Esophagus squamous epithelium (tissue), 5 donors: ENCODE results near the gene DYNLT3. TPM values are rescaled to one million over a fixed set of nuclear protein-coding genes. Genes with fewer than 3 reads are reported as not detected.

Source experiments
- DNase-seq: peaks from one replicate; lab custom pipeline; 2025; lab: John Stamatoyannopoulos, UW
- H3K27ac ChIP-seq, 4 donors: fragments of 200-600 bp; sonication (generic); one replicate each; pipeline ENCODE4 v1.5.1; 2016 to 2019; ENCODE audit warnings: mild to moderate bottlenecking in 1 of 4
- H3K27me3 ChIP-seq, 4 donors: fragments of 200-600 bp; sonication (generic); 1 replicate in 3 of 4; 2 replicates in 1 of 4; pipeline versions ENCODE4 v1.5.1 to v1.6.0; 2017 to 2021; ENCODE audit warnings: antibody characterized with exemption in 1 of 4
- H3K36me3 ChIP-seq, 3 donors: fragments of 200-600 bp; sonication (generic); one replicate each; pipeline ENCODE4 v1.5.1; 2016 to 2019
- H3K4me1 ChIP-seq, 3 donors: fragments of 200-600 bp; sonication (generic); one replicate each; pipeline ENCODE4 v1.5.1; 2017 to 2019
- H3K4me3 ChIP-seq, 4 donors: fragments of 200-600 bp; sonication (generic); 1 replicate in 3 of 4; 2 replicates in 1 of 4; pipeline ENCODE4 v1.5.1; 2016 to 2019; ENCODE audit warnings: mild to moderate bottlenecking in 2 of 4, moderate library complexity in 1 of 4
- H3K9me3 ChIP-seq, 3 donors: fragments of 200-600 bp; sonication (generic); one replicate each; pipeline ENCODE4 v1.5.1; 2016 to 2019
- POLR2A ChIP-seq, 4 donors: fragments of 450-650 bp; IDR thresholded peaks; one replicate each; pipeline ENCODE4 v1.6.1; 2017; ENCODE audit warnings: antibody characterized with exemption in 4 of 4, mild to moderate bottlenecking in 4 of 4, moderate library complexity in 3 of 4
- WGBS, 2 donors: methylation state at CpG; one replicate each; pipeline ENCODE4 v1.1.5; 2018; 5-methylcytosine and 5-hydroxymethylcytosine counted together
- intact Hi-C: fragments of 100-400 bp; cut with DNase I; formaldehyde crosslinking; loops from one replicate; pipeline ENCODE4 v1.15.0; 2022
- total RNA-seq, 4 donors: library from RNA; depleted of rRNA; stranded (reverse); fragments of >200 nt; gene quantifications; one replicate each; pipeline ENCODE4 v1.1.0, GENCODE V29; 2016
- TF ChIP-seq, protein P1 (sequence below), 6 experiments: fragments of 450-650 bp in 4 of 6; fragments of 200-600 bp in 2 of 6; sonication (generic) in 2 of 6; IDR thresholded peaks; one replicate each; pipeline ENCODE4 v1.5.1; 2016 to 2019; ENCODE audit warnings: antibody characterized with exemption in 6 of 6, mild to moderate bottlenecking in 4 of 6, moderate library complexity in 4 of 6
- donor health status: DM: yes; HTN: yes; CAD: no.

DYNLT3 gene
- total RNA-seq, 4 donors from 2014 or later: 52.2 to 68.9 (median 60.0) TPM

DNA sequence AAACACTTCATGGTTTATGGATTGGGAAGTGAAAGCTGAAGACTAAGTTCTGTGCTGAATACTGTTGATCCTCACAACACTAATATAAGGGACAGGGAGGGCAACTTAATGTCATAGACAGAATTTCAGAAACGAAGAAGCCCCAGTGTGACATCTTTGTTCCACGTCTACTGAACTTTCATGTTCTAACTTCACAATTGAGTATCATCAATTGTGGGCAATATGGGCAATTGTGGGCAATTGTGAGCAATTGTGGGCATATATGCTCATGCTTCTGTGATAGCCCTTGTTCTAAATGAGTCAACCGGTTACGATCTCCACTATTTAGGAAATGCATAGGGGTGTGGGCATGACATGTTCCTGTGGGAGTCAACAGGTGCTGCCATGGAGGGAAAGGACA lies 33.8 kb downstream of the DYNLT3 start:
- TF ChIP-seq, protein P1, sequence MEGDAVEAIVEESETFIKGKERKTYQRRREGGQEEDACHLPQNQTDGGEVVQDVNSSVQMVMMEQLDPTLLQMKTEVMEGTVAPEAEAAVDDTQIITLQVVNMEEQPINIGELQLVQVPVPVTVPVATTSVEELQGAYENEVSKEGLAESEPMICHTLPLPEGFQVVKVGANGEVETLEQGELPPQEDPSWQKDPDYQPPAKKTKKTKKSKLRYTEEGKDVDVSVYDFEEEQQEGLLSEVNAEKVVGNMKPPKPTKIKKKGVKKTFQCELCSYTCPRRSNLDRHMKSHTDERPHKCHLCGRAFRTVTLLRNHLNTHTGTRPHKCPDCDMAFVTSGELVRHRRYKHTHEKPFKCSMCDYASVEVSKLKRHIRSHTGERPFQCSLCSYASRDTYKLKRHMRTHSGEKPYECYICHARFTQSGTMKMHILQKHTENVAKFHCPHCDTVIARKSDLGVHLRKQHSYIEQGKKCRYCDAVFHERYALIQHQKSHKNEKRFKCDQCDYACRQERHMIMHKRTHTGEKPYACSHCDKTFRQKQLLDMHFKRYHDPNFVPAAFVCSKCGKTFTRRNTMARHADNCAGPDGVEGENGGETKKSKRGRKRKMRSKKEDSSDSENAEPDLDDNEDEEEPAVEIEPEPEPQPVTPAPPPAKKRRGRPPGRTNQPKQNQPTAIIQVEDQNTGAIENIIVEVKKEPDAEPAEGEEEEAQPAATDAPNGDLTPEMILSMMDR (IDR thresholded peaks at IDR 0.05): no peak
- no peak for TF ChIP-seq POLR2A (IDR thresholded peaks at IDR 0.05)
- WGBS, 2 donors: 82 to 84% methylated on average over 4 of the region's 4 CpGs
- intact Hi-C loops: no loop called here
- no peaks in the 10 kb centered on the region for H3K36me3 ChIP-seq
- no peak overlapping the region for H3K4me3 ChIP-seq
- H3K9me3 ChIP-seq: no peaks in the 10 kb centered on the region
- H3K4me1 ChIP-seq: no peaks in the 10 kb centered on the region
- no peak for DNase-seq
- no peak overlapping the region for H3K27ac ChIP-seq
- H3K27me3 ChIP-seq: no peaks in the 10 kb centered on the region

DNA sequence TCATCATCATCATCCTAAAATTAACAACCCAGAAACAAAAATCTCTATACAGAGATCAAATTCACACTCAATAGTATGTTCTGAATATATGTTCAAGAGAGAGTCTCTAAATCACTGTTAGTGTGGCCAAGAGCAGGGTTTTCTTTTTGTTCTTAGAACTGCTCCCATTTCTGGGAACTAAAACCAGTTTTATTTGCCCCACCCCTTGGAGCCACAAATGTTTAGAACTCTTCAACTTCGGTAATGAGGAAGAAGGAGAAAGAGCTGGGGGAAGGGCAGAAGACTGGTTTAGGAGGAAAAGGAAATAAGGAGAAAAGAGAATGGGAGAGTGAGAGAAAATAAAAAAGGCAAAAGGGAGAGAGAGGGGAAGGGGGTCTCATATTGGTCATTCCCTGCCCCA lies 35.3 kb downstream of the DYNLT3 start:
- no peak for DNase-seq
- Histone ChIP-seq H3K4me3 (no peak overlapping the region), H3K4me1 (no peaks in the 10 kb centered on the region), H3K27ac (no peak overlapping the region), H3K36me3 (no peaks in the 10 kb centered on the region), H3K27me3 (no peaks in the 10 kb centered on the region), H3K9me3 (no peaks in the 10 kb centered on the region)
- intact Hi-C loops: no loop called here
- 0 to 11% methylated on average over 1 of the region's 1 CpG for WGBS, 2 donors
- no peak for TF ChIP-seq POLR2A (IDR thresholded peaks at IDR 0.05)
- TF ChIP-seq, protein P1 (IDR thresholded peaks at IDR 0.05): no peak

- 61 to 100% methylated on average over 2 of the region's 2 CpGs for WGBS, 2 donors
- no peaks in the 10 kb centered on the region for H3K27me3 ChIP-seq
- TF ChIP-seq POLR2A (IDR thresholded peaks at IDR 0.05): no peak
- TF ChIP-seq, protein P1 (IDR thresholded peaks at IDR 0.05): no peak
- DNase-seq: no peak
- no peak overlapping the region for H3K27ac ChIP-seq
- no peaks in the 10 kb centered on the region for H3K36me3 ChIP-seq
- intact Hi-C loops: no loop called here
- H3K4me1 ChIP-seq: no peaks in the 10 kb centered on the region
- no peak overlapping the region for H3K4me3 ChIP-seq
- H3K9me3 ChIP-seq: no peaks in the 10 kb centered on the region
These were observed 37.4 kb downstream of the DYNLT3 start for GRCh38 chrX:37809970-37810369.

DNA sequence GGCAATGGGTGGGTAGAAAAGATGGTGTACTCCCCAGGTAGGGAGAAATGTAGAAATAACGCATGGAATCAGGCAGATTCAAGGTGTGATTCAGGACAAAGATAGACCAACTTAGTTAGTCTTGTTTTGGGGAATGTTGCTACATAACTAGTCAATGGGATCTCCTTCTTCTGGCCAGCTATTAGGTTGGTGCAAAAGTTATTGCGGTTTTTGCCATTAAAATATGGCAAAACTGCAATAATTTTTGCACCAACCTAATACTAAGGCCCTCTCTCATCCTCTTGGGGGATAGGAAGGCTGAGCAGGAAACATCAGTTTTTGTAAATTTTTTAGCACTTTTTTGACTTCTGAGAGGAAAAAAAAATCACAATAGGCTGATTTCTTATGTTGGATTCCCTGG lies 44.3 kb downstream of the DYNLT3 start:
- no peaks in the 10 kb centered on the region for H3K4me1 ChIP-seq
- H3K9me3 ChIP-seq: no peaks in the 10 kb centered on the region
- H3K27ac ChIP-seq: no peak overlapping the region
- no peak for DNase-seq
- H3K4me3 ChIP-seq: no peak overlapping the region
- no peaks in the 10 kb centered on the region for H3K36me3 ChIP-seq
- intact Hi-C loops: no loop called here
- H3K27me3 ChIP-seq: peaks cover 0 to 4% (median 0%) of the 10 kb centered on the region in 4 donors
- TF ChIP-seq, protein P1 (IDR thresholded peaks at IDR 0.05): no peak
- no peak for TF ChIP-seq POLR2A (IDR thresholded peaks at IDR 0.05)
- 26 to 100% methylated on average over 2 of the region's 2 CpGs for WGBS, 2 donors

GRCh38 chrX:37802028-37802427 lies 45.3 kb downstream of the DYNLT3 start:
- Histone ChIP-seq H3K27ac (no peak overlapping the region), H3K27me3 (peaks cover 0 to 4% (median 0%) of the 10 kb centered on the region in 4 donors), H3K9me3 (no peaks in the 10 kb centered on the region), H3K4me3 (no peak overlapping the region), H3K36me3 (no peaks in the 10 kb centered on the region), H3K4me1 (no peaks in the 10 kb centered on the region)
- DNase-seq: no peak
- intact Hi-C loops: no loop called here
- TF ChIP-seq, protein P1 (IDR thresholded peaks at IDR 0.05): no peak
- no peak for TF ChIP-seq POLR2A (IDR thresholded peaks at IDR 0.05)
